Measurements from ENCODE around the gene ATAT1. TPM values are rescaled to one million over a fixed set of nuclear protein-coding genes. Genes with fewer than 3 reads are reported as not detected.

The ATAT1 gene
- total and polyA plus RNA-seq, 2 of the 13 experiments (the other 11 are each of a cell fraction or from before 2014, with no cell fraction given): 9.2 to 23.6 TPM

GRCh38 chr6:30616811-30617564 is 9.7 kb upstream of the ATAT1 start, which contains the start of gene PPP1R10 (continued):
- TF ChIP-seq IRF1 (CRISPR knock-in tag; IDR thresholded peaks at IDR 0.05; ENCODE audit: low read depth) (no peak), NFE2L1 (CRISPR knock-in tag; IDR thresholded peaks at IDR 0.05; ENCODE audit: borderline replicate concordance) (no peak), ZNF207 (IDR thresholded peaks at IDR 0.05; ENCODE audit: borderline replicate concordance) (no peak), NFE2L2 (IDR thresholded peaks at IDR 0.05; ENCODE audit: low read length) (no peak), ESRRA (CRISPR knock-in tag; IDR thresholded peaks at IDR 0.05; ENCODE audit: low read depth) (peak; percentile 25), ATF2 (CRISPR knock-in tag; IDR thresholded peaks at IDR 0.05) (0 out of 2 replicates have a peak, but pooled peaks have one; percentile 39), CCDC6 (CRISPR knock-in tag; IDR thresholded peaks at IDR 0.05) (no peak), TBL1XR1 (IDR thresholded peaks at IDR 0.05; ENCODE audit: borderline replicate concordance, low read length, partially characterized antibody) (peak; percentile 53), PLRG1 (conservative IDR thresholded peaks at IDR 0.05) (no peak), TIGD3 (CRISPR knock-in tag; IDR thresholded peaks at IDR 0.05; ENCODE audit: borderline replicate concordance) (0 out of 2 replicates have a peak, but pooled peaks have one; percentile 33), SP4 (CRISPR knock-in tag; IDR thresholded peaks at IDR 0.05) (peak; percentile 93), PAXIP1 (CRISPR knock-in tag; conservative IDR thresholded peaks at IDR 0.05) (peak; percentile 57), MTA1 (CRISPR knock-in tag; IDR thresholded peaks at IDR 0.05; ENCODE audit: borderline replicate concordance) (no peak), KLF11 (CRISPR knock-in tag; IDR thresholded peaks at IDR 0.05) (no peak), ZNF770 (CRISPR knock-in tag; IDR thresholded peaks at IDR 0.05) (no peak), STAT6 (CRISPR knock-in tag; IDR thresholded peaks at IDR 0.05; ENCODE audit: borderline replicate concordance) (no peak; the same call in 1 of the 2 replicates)
